Activated CD4-positive, alpha-beta T cell treated with anti-CD3 and anti-CD28 coated beads, Interleukin-2, amount 50 U/mL, for 16 hours (primary cell): ENCODE data around the gene TMEM129.

Experiments used
- DNase-seq: peaks from one replicate; pipeline ENCODE4 v3.0.0-alpha.2; 2020

TMEM129 gene

GRCh38 chr4:1721003-1721665, at the start of gene TMEM129, which contains the start of gene TACC3:
TSS of gene TMEM129 (minus strand) at chr4:1721323. CDS start at chr4:1720837, 486 bp downstream.
TSS of gene TACC3 (plus strand) at chr4:1721521. CDS start at chr4:1723422, 1,901 bp downstream.
- peak; percentile 96 for DNase-seq

- no peak for DNase-seq
Measured at GRCh38 chr4:1770791-1771231, 49.7 kb upstream of the TMEM129 start.

- DNase-seq = no peak
Measured at GRCh38 chr4:1770245-1770644, 49.1 kb upstream of the TMEM129 start.

- DNase-seq = no peak
Measured at GRCh38 chr4:1769692-1770091, 48.6 kb upstream of the TMEM129 start.

- no peak for DNase-seq
Measured at GRCh38 chr4:1768367-1769034, 47.4 kb upstream of the TMEM129 start.

- DNase-seq = no peak
Measured at GRCh38 chr4:1767770-1768366, 46.7 kb upstream of the TMEM129 start.

- no peak for DNase-seq
Measured at GRCh38 chr4:1767061-1767769, 46.1 kb upstream of the TMEM129 start.

GRCh38 chr4:1766106-1767060, 45.3 kb upstream of the TMEM129 start:
- no peak for DNase-seq

GRCh38 chr4:1765409-1766072, 44.4 kb upstream of the TMEM129 start:
- DNase-seq = no peak

- DNase-seq = no peak
Measured at GRCh38 chr4:1764670-1765069, 43.5 kb upstream of the TMEM129 start.

GRCh38 chr4:1763550-1764080, 42.5 kb upstream of the TMEM129 start:
- DNase-seq = no peak

GRCh38 chr4:1763070-1763549, 42.0 kb upstream of the TMEM129 start:
- DNase-seq = no peak

GRCh38 chr4:1762264-1763010, 41.3 kb upstream of the TMEM129 start:
- no peak for DNase-seq

GRCh38 chr4:1761130-1761689, 40.1 kb upstream of the TMEM129 start:
- no peak for DNase-seq

- DNase-seq = no peak
Measured at GRCh38 chr4:1760521-1761071, 39.5 kb upstream of the TMEM129 start.

- no peak for DNase-seq
Measured at GRCh38 chr4:1759818-1760223, 38.7 kb upstream of the TMEM129 start.

- DNase-seq = no peak
Measured at GRCh38 chr4:1759170-1759817, 38.2 kb upstream of the TMEM129 start.

- DNase-seq = no peak
Measured at GRCh38 chr4:1758306-1759121, 37.4 kb upstream of the TMEM129 start.
